Stimulated activated CD8-positive, alpha-beta memory T cell treated with anti-CD3 and anti-CD28 coated beads, Interleukin-7, amount 100 ng/mL, for 1 hour (primary cell): ENCODE data around the gene ARRB1.
A peak's percentile ranks its signal among the peaks of the same experiment; 100 is the strongest.
"Not testable (repeated sequence)": the region's sequence is repeated elsewhere in the genome, so short reads cannot be mapped to it uniquely, and the experiment has no call there.

Experiments
- DNase-seq, 2 donors: peaks; one replicate each; pipeline ENCODE4 v3.0.0-alpha.2; 2020; ENCODE audit warnings: low read depth in 2 of 2

ARRB1 gene

GRCh38 chr11:75344186-75344585, 7.3 kb downstream of the ARRB1 start:
- DNase-seq, result no peak

- no peak for DNase-seq
Observed at GRCh38 chr11:75342966-75343870, 8.2 kb downstream of the ARRB1 start.

- no peak for DNase-seq
Observed at GRCh38 chr11:75342231-75342918, 9.1 kb downstream of the ARRB1 start.

GRCh38 chr11:75341612-75342011, 9.8 kb downstream of the ARRB1 start:
- DNase-seq, result no peak

GRCh38 chr11:75339685-75340409, 11.6 kb downstream of the ARRB1 start:
- DNase-seq, result no peak

GRCh38 chr11:75338516-75339208, 12.8 kb downstream of the ARRB1 start:
- DNase-seq, result no peak

GRCh38 chr11:75337195-75337654, 14.2 kb downstream of the ARRB1 start:
- no peak for DNase-seq

GRCh38 chr11:75334976-75335375, 16.5 kb downstream of the ARRB1 start:
- no peak for DNase-seq

- DNase-seq, result no peak
Observed at GRCh38 chr11:75334402-75334891, 17.0 kb downstream of the ARRB1 start.

- DNase-seq, result no peak
Observed at GRCh38 chr11:75333807-75334140, 17.7 kb downstream of the ARRB1 start.

- DNase-seq, result no peak
Observed at GRCh38 chr11:75333022-75333806, 18.2 kb downstream of the ARRB1 start.

GRCh38 chr11:75331761-75332160, 19.7 kb downstream of the ARRB1 start:
- not testable (repeated sequence) for DNase-seq

- not testable (repeated sequence) for DNase-seq
Observed at GRCh38 chr11:75331304-75331703, 20.2 kb downstream of the ARRB1 start.

- not testable (repeated sequence) for DNase-seq
Observed at GRCh38 chr11:75330886-75331285, 20.6 kb downstream of the ARRB1 start.

- no peak for DNase-seq
Observed at GRCh38 chr11:75330291-75330690, 21.2 kb downstream of the ARRB1 start.

GRCh38 chr11:75328426-75329277, 22.8 kb downstream of the ARRB1 start:
- peak in 1 of 2 donors; percentile 13 for DNase-seq

GRCh38 chr11:75326439-75326810, 25.0 kb downstream of the ARRB1 start:
- no peak for DNase-seq

GRCh38 chr11:75325713-75326438, 25.6 kb downstream of the ARRB1 start:
- no peak for DNase-seq

GRCh38 chr11:75324740-75325139, 26.7 kb downstream of the ARRB1 start:
- DNase-seq, result no peak
